Esophagus muscularis mucosa (tissue), 4 donors: Measurements from ENCODE around the gene PFKFB3. TPM values are rescaled to one million over a fixed set of nuclear protein-coding genes. Genes with fewer than 3 reads are reported as not detected.
A peak's percentile ranks its signal among the peaks of the same experiment; 100 is the strongest.
"Not testable (repeated sequence)": the region's sequence is repeated elsewhere in the genome, so short reads cannot be mapped to it uniquely, and the experiment has no call there.

Experiments used
- DNase-seq: peaks from one replicate; pipeline ENCODE4 v3.0.0-alpha.2; 2017; ENCODE audit errors: extremely low spot score
- H3K27ac ChIP-seq, 4 donors: fragments of 200-600 bp; sonication (generic); replicated peaks in 1 of 4; 1 replicate in 3 of 4; 2 replicates in 1 of 4; pipeline ENCODE4 v1.5.1; 2016 to 2019; ENCODE audit warnings: mild to moderate bottlenecking in 1 of 4
- H3K27me3 ChIP-seq, 4 donors: fragments of 200-600 bp; sonication (generic); one replicate each; pipeline versions ENCODE4 v1.5.1 to v1.6.0; 2016 to 2019
- H3K36me3 ChIP-seq, 4 donors: fragments of 200-600 bp; sonication (generic); one replicate each; pipeline ENCODE4 v1.5.1; 2016 to 2019
- H3K4me1 ChIP-seq, 4 donors: fragments of 200-600 bp; sonication (generic); one replicate each; pipeline ENCODE4 v1.5.1; 2016 to 2019
- H3K4me3 ChIP-seq, 4 donors: fragments of 200-600 bp; sonication (generic); 1 replicate in 2 of 4; 2 replicates in 2 of 4; pipeline ENCODE4 v1.5.1; 2016 to 2019; ENCODE audit warnings: mild to moderate bottlenecking in 4 of 4, moderate library complexity in 1 of 4
- H3K9me3 ChIP-seq, 4 donors: fragments of 200-600 bp; sonication (generic); 1 replicate in 3 of 4; 2 replicates in 1 of 4; pipeline ENCODE4 v1.5.1; 2016 to 2019
- CTCF ChIP-seq, 3 experiments: fragments of 200-600 bp in 2 of 3; fragments of 450-650 bp in 1 of 3; sonication (generic) in 2 of 3; IDR thresholded peaks; one replicate each; pipeline ENCODE4 v1.5.1; 2017 to 2019; ENCODE audit warnings: antibody characterized with exemption in 3 of 3, mild to moderate bottlenecking in 2 of 3, moderate library complexity in 1 of 3
- EP300 ChIP-seq: sonication (generic); formaldehyde crosslinking; IDR thresholded peaks from one replicate; pipeline ENCODE4 v1.6.1; 2017; ENCODE audit warnings: antibody characterized with exemption
- POLR2A ChIP-seq: fragments of 450-650 bp; IDR thresholded peaks from one replicate; pipeline ENCODE4 v1.6.1; 2017; ENCODE audit warnings: antibody characterized with exemption, moderate library complexity, mild to moderate bottlenecking, low read depth
- POLR2AphosphoS5 ChIP-seq, 2 donors: sonication (generic); formaldehyde crosslinking; IDR thresholded peaks; one replicate each; pipeline ENCODE4 v1.6.1; 2017; ENCODE audit warnings: antibody characterized with exemption in 2 of 2
- WGBS: methylation state at CpG from one replicate; pipeline ENCODE4 v1.1.5; 2018; 5-methylcytosine and 5-hydroxymethylcytosine counted together
- intact Hi-C: fragments of 100-400 bp; cut with DNase I; formaldehyde crosslinking; loops from one replicate; pipeline ENCODE4 v1.15.1; 2023
- total RNA-seq, 4 donors: library from RNA; depleted of rRNA; stranded (reverse); fragments of >200 nt; gene quantifications; one replicate each; pipeline versions ENCODE4 v1.1.0 to v1.2.1, GENCODE V29; 2016

PFKFB3 gene
- total RNA-seq, 4 donors from 2014 or later = 22.4 to 49.1 (median 37.9) TPM

GRCh38 chr10:6240254-6240653 is 37.5 kb downstream of the PFKFB3 start:
- WGBS = 90% methylated on average over 16 of the region's 16 CpGs
- intact Hi-C loops = no loop called here
- peaks cover 5 to 18% (median 16%) of the 10 kb centered on the region in 4 donors for H3K36me3 ChIP-seq
- TF ChIP-seq CTCF (IDR thresholded peaks at IDR 0.05) (no peak), POLR2AphosphoS5 (IDR thresholded peaks at IDR 0.05) (no peak), POLR2A (no peak), EP300 (no peak)
- no peak overlapping the region for H3K4me3 ChIP-seq
- no peaks in the 10 kb centered on the region for H3K27me3 ChIP-seq
- H3K4me1 ChIP-seq = peaks cover 6 to 19% (median 10%) of the 10 kb centered on the region in 4 donors
- no peak for DNase-seq
- H3K27ac ChIP-seq = no peak overlapping the region
- no peaks in the 10 kb centered on the region for H3K9me3 ChIP-seq

GRCh38 chr10:6242089-6242488 is 39.4 kb downstream of the PFKFB3 start:
- no peak for DNase-seq
- TF ChIP-seq EP300 = no peak
- TF ChIP-seq POLR2AphosphoS5 (IDR thresholded peaks at IDR 0.05) = no peak
- no peak for TF ChIP-seq CTCF (IDR thresholded peaks at IDR 0.05)
- TF ChIP-seq POLR2A = no peak
- no peak overlapping the region for H3K27ac ChIP-seq
- H3K4me3 ChIP-seq = no peak overlapping the region
- H3K4me1 ChIP-seq = peaks cover 6 to 28% (median 12%) of the 10 kb centered on the region in 4 donors
- intact Hi-C loops = no loop called here
- H3K27me3 ChIP-seq = no peaks in the 10 kb centered on the region
- WGBS = 62% methylated on average over 6 of the region's 6 CpGs
- no peaks in the 10 kb centered on the region for H3K9me3 ChIP-seq
- H3K36me3 ChIP-seq = no peaks in the 10 kb centered on the region

- intact Hi-C loops = no loop called here
- TF ChIP-seq EP300 = no peak
- no peak for TF ChIP-seq CTCF (IDR thresholded peaks at IDR 0.05)
- no peak for TF ChIP-seq POLR2AphosphoS5 (IDR thresholded peaks at IDR 0.05)
- no peak for TF ChIP-seq POLR2A
- DNase-seq = no peak
- Histone ChIP-seq H3K9me3 (no peaks in the 10 kb centered on the region), H3K36me3 (no peaks in the 10 kb centered on the region), H3K27ac (no peak overlapping the region), H3K4me3 (no peak overlapping the region), H3K4me1 (peaks cover under 1 to 26% (median 10%) of the 10 kb centered on the region in 4 donors), H3K27me3 (no peaks in the 10 kb centered on the region)
- 82% methylated on average over 7 of the region's 7 CpGs for WGBS
Measured at GRCh38 chr10:6244510-6244909, 41.8 kb downstream of the PFKFB3 start.

GRCh38 chr10:6247041-6247712 is 44.4 kb downstream of the PFKFB3 start:
- H3K9me3 ChIP-seq = no peaks in the 10 kb centered on the region
- H3K36me3 ChIP-seq = no peaks in the 10 kb centered on the region
- peak overlapping the region in 3 of 4 donors; percentile 12 to 46 (median 19) for H3K27ac ChIP-seq
- no peak for TF ChIP-seq POLR2AphosphoS5 (IDR thresholded peaks at IDR 0.05)
- intact Hi-C loops = no loop called here
- no peak overlapping the region for H3K4me3 ChIP-seq
- WGBS = 66% methylated on average over 11 of the region's 11 CpGs
- DNase-seq = no peak
- no peaks in the 10 kb centered on the region for H3K27me3 ChIP-seq
- peaks cover 0 to 15% (median 7%) of the 10 kb centered on the region in 4 donors for H3K4me1 ChIP-seq

GRCh38 chr10:6248908-6249307 is 46.2 kb downstream of the PFKFB3 start:
- 86% methylated on average over 8 of the region's 8 CpGs for WGBS
- H3K36me3 ChIP-seq, H3K9me3 ChIP-seq, H3K27ac ChIP-seq, H3K27me3 ChIP-seq, intact Hi-C loops, DNase-seq, H3K4me3 ChIP-seq: not testable (repeated sequence)
- peaks cover 0 to 14% (median 6%) of the 10 kb centered on the region in 4 donors for H3K4me1 ChIP-seq

GRCh38 chr10:6249698-6250097 is 47.0 kb downstream of the PFKFB3 start:
- 100% methylated on average over 1 of the region's 1 CpG for WGBS
- intact Hi-C loops = no loop called here

More at GRCh38 chr10:6249698-6250097, 47.0 kb downstream of the PFKFB3 start:
- H3K4me1 ChIP-seq = peaks cover 0 to 14% (median 6%) of the 10 kb centered on the region in 4 donors
- no peaks in the 10 kb centered on the region for H3K36me3 ChIP-seq
- no peak for DNase-seq
- no peak overlapping the region for H3K4me3 ChIP-seq
- no peaks in the 10 kb centered on the region for H3K9me3 ChIP-seq
- no peak for TF ChIP-seq POLR2A
- no peak for TF ChIP-seq EP300
- no peak for TF ChIP-seq CTCF (IDR thresholded peaks at IDR 0.05)
- no peak for TF ChIP-seq POLR2AphosphoS5 (IDR thresholded peaks at IDR 0.05)
- no peaks in the 10 kb centered on the region for H3K27me3 ChIP-seq
- H3K27ac ChIP-seq = no peak overlapping the region
